Mesenchymal stem cell (in vitro differentiated cells and primary cell): ENCODE data around the gene ALKBH7.

Source experiments
- DNase-seq: peaks from one replicate; pipeline ENCODE4 v3.0.0-alpha.2; 2013
- H2AFZ ChIP-seq: one replicate; pipeline ENCODE4 v1.6.1; 2013; ENCODE audit warnings: low read depth, mild to moderate bottlenecking, control low read depth, inconsistent platforms, low read length, moderate library complexity
- H2AK5ac ChIP-seq: 2 replicates; pipeline ENCODE4 v1.6.1; 2013; ENCODE audit warnings: low read length, moderate library complexity, mild to moderate bottlenecking, inconsistent platforms; ENCODE audit not compliant: severe bottlenecking
- H2BK120ac ChIP-seq: one replicate; pipeline ENCODE4 v1.6.1; 2013; ENCODE audit warnings: low read depth, mild to moderate bottlenecking, inconsistent platforms, low read length, moderate library complexity
- H2BK12ac ChIP-seq, 2 experiments: one replicate each; pipeline ENCODE4 v1.6.1; 2013; ENCODE audit warnings: inconsistent platforms in 2 of 2, low read length in 2 of 2, mild to moderate bottlenecking in 2 of 2, moderate library complexity in 2 of 2, control low read depth in 1 of 2
- H2BK15ac ChIP-seq: one replicate; pipeline ENCODE4 v1.6.1; 2013; ENCODE audit warnings: mild to moderate bottlenecking, low read depth, inconsistent platforms; ENCODE audit not compliant: poor library complexity, severe bottlenecking
- H2BK5ac ChIP-seq: 2 replicates; pipeline ENCODE4 v1.6.1; 2013; ENCODE audit warnings: low read depth, mild to moderate bottlenecking, low read length, control low read depth, inconsistent platforms; ENCODE audit not compliant: poor library complexity, severe bottlenecking
- H3K14ac ChIP-seq, 2 experiments: one replicate each; pipeline ENCODE4 v1.6.1; 2013; ENCODE audit warnings: inconsistent platforms in 2 of 2, low read length in 2 of 2, control low read depth in 1 of 2, mild to moderate bottlenecking in 1 of 2, moderate library complexity in 1 of 2
- H3K18ac ChIP-seq, 2 experiments: one replicate each; pipeline ENCODE4 v1.6.1; 2013; ENCODE audit warnings: inconsistent platforms in 2 of 2, low read length in 2 of 2, control low read depth in 1 of 2, low read depth in 1 of 2, mild to moderate bottlenecking in 1 of 2
- H3K23ac ChIP-seq, 2 experiments: one replicate each; pipeline ENCODE4 v1.6.1; 2013; ENCODE audit warnings: inconsistent platforms in 2 of 2, low read length in 2 of 2, mild to moderate bottlenecking in 2 of 2, moderate library complexity in 2 of 2, control low read depth in 1 of 2
- H3K27ac ChIP-seq: 2 replicates; pipeline ENCODE4 v1.5.1; 2013; ENCODE audit warnings: mild to moderate bottlenecking, moderate library complexity, low read length, control low read depth, inconsistent platforms; ENCODE audit not compliant: poor library complexity, severe bottlenecking
- H3K27me3 ChIP-seq, 2 experiments: 2 replicates each; pipeline versions ENCODE4 v1.6.1 to v1.7.0; 2013; ENCODE audit warnings: low read length in 2 of 2, mild to moderate bottlenecking in 2 of 2, moderate library complexity in 2 of 2, control low read depth in 1 of 2, inconsistent platforms in 1 of 2; ENCODE audit not compliant: control insufficient read depth in 1 of 2, insufficient read depth in 1 of 2
- H3K36me3 ChIP-seq, 2 experiments: 2 replicates each; pipeline versions ENCODE4 v1.6.1 to v1.7.0; 2013; ENCODE audit warnings: low read length in 2 of 2, control low read depth in 1 of 2, inconsistent platforms in 1 of 2, low read depth in 1 of 2, mild to moderate bottlenecking in 1 of 2; ENCODE audit not compliant: insufficient read depth in 2 of 2, control insufficient read depth in 1 of 2
- H3K4ac ChIP-seq, 2 experiments: one replicate each; pipeline ENCODE4 v1.6.1; 2013; ENCODE audit warnings: inconsistent platforms in 2 of 2, low read length in 2 of 2, mild to moderate bottlenecking in 2 of 2, moderate library complexity in 2 of 2, control low read depth in 1 of 2, low read depth in 1 of 2
- H3K4me1 ChIP-seq: 2 replicates; pipeline ENCODE4 v1.6.1; 2013; ENCODE audit warnings: low read depth, low read length, control low read depth; ENCODE audit not compliant: control insufficient read depth, insufficient read depth
- H3K4me2 ChIP-seq: 2 replicates; pipeline ENCODE4 v1.6.1; 2013; ENCODE audit warnings: low read length, mild to moderate bottlenecking, inconsistent platforms; ENCODE audit not compliant: poor library complexity, severe bottlenecking
- H3K4me3 ChIP-seq, 2 experiments: 2 replicates each; pipeline versions ENCODE4 v1.5.1 to v1.7.0; 2013; ENCODE audit warnings: low read length in 2 of 2, mild to moderate bottlenecking in 2 of 2, control low read depth in 1 of 2, low read depth in 1 of 2; ENCODE audit not compliant: insufficient read depth in 1 of 2
- H3K79me1 ChIP-seq: replicated peaks from 2 replicates; pipeline ENCODE4 v1.6.1; 2013; ENCODE audit warnings: mild to moderate bottlenecking, control low read depth, low read length, inconsistent platforms; ENCODE audit not compliant: poor library complexity, severe bottlenecking
- H3K9ac ChIP-seq: 2 replicates; pipeline ENCODE4 v1.7.0; 2013; ENCODE audit warnings: mild to moderate bottlenecking, low read length, moderate library complexity
- H3K9me3 ChIP-seq: 2 replicates; pipeline ENCODE4 v1.7.0; 2013; ENCODE audit warnings: mild to moderate bottlenecking, low read length; ENCODE audit not compliant: control insufficient read depth
- H4K8ac ChIP-seq: one replicate; pipeline ENCODE4 v1.6.1; 2013; ENCODE audit warnings: inconsistent platforms, mild to moderate bottlenecking, low read length, moderate library complexity
- H4K91ac ChIP-seq: one replicate; pipeline ENCODE4 v1.6.1; 2013; ENCODE audit warnings: mild to moderate bottlenecking, low read length, inconsistent platforms
- WGBS: methylation state at CpG from one replicate; pipeline ENCODE4 v1.1.7; 2013; ENCODE audit warnings: mixed read lengths; 5-methylcytosine and 5-hydroxymethylcytosine counted together

Gene ALKBH7

GRCh38 chr19:6374711-6375410 is 2.3 kb downstream of the ALKBH7 start:
- peaks cover 7% of the 10 kb centered on the region for H3K79me1 ChIP-seq
- no peak overlapping the region for H3K23ac ChIP-seq
- H3K4me1 ChIP-seq = peaks cover 36% of the 10 kb centered on the region
- H2AFZ ChIP-seq = no peak overlapping the region
- H4K8ac ChIP-seq = no peak overlapping the region
- H3K9ac ChIP-seq = no peak overlapping the region
- H3K9me3 ChIP-seq = peaks cover 2% of the 10 kb centered on the region
- 97% methylated on average over 28 of the region's 29 CpGs for WGBS
- no peaks in the 10 kb centered on the region for H3K27me3 ChIP-seq
- peaks cover 16 to 40% of the 10 kb centered on the region in 2 experiments for H3K36me3 ChIP-seq
- H3K4ac ChIP-seq = no peak overlapping the region
- H3K4me2 ChIP-seq = no peak overlapping the region
- H2AK5ac ChIP-seq = peak overlapping the region; percentile 49
- H3K14ac ChIP-seq = no peak overlapping the region
- H2BK120ac ChIP-seq = no peak overlapping the region
- peak overlapping the region in 1 of 2 experiments; percentile 14 for H3K4me3 ChIP-seq
- H3K18ac ChIP-seq = no peak overlapping the region
- DNase-seq = no peak
- H3K27ac ChIP-seq = no peak overlapping the region
- H2BK15ac ChIP-seq = no peak overlapping the region
- H2BK12ac ChIP-seq = no peak overlapping the region
- H2BK5ac ChIP-seq = no peak overlapping the region
- H4K91ac ChIP-seq = no peak overlapping the region

GRCh38 chr19:6375411-6376010 is 2.9 kb downstream of the ALKBH7 start, which contains the start of gene PSPN:
Gene PSPN (minus strand): TSS chr19:6375933. CDS start chr19:6375849, 84 bp downstream.
- Histone ChIP-seq H3K23ac (no peak within 1 kb of the TSS), H3K27me3 (no peaks in the 10 kb centered on the region), H2AFZ (no peak within 1 kb of the TSS), H3K27ac (no peak within 1 kb of the TSS), H3K14ac (no peak within 1 kb of the TSS), H2BK120ac (no peak within 1 kb of the TSS), H3K4me3 (peak within 1 kb of the TSS in 1 of 2 experiments; percentile 14), H4K8ac (no peak within 1 kb of the TSS), H2AK5ac (peak within 1 kb of the TSS; percentile 56), H3K18ac (no peak within 1 kb of the TSS), H3K4me2 (no peak within 1 kb of the TSS), H2BK15ac (no peak within 1 kb of the TSS), H3K9me3 (peaks cover 9% of the 10 kb centered on the region), H2BK5ac (no peak within 1 kb of the TSS), H3K36me3 (peaks cover 22 to 47% of the 10 kb centered on the region in 2 experiments), H3K4me1 (peaks cover 36% of the 10 kb centered on the region), H3K4ac (no peak within 1 kb of the TSS), H4K91ac (no peak within 1 kb of the TSS), H2BK12ac (peak within 1 kb of the TSS in 1 of 2 experiments; percentile 17), H3K79me1 (peaks cover 7% of the 10 kb centered on the region), H3K9ac (peak within 1 kb of the TSS; percentile 9)
- WGBS = 94% methylated on average over 25 of the region's 25 CpGs
- no peak for DNase-seq

- H3K27ac ChIP-seq = no peak overlapping the region
- WGBS = 85% methylated on average over 15 of the region's 19 CpGs
Observed at GRCh38 chr19:6376512-6377190, 4.1 kb downstream of the ALKBH7 start.

GRCh38 chr19:6378041-6378440 is 5.4 kb downstream of the ALKBH7 start:
- Histone ChIP-seq H3K23ac (no peak overlapping the region), H2AK5ac (peak overlapping the region; percentile 91), H3K36me3 (peaks cover 45 to 68% of the 10 kb centered on the region in 2 experiments), H3K4ac (no peak overlapping the region), H3K4me3 (no peak overlapping the region), H2BK5ac (peak overlapping the region; percentile 11), H3K4me2 (no peak overlapping the region), H2AFZ (no peak overlapping the region), H3K27me3 (no peaks in the 10 kb centered on the region), H3K18ac (no peak overlapping the region), H3K14ac (no peak overlapping the region), H3K79me1 (peaks cover 14% of the 10 kb centered on the region), H3K9ac (no peak overlapping the region), H3K9me3 (peaks cover 9% of the 10 kb centered on the region), H2BK120ac (no peak overlapping the region), H3K27ac (peak overlapping the region; percentile 88), H3K4me1 (peaks cover 35% of the 10 kb centered on the region), H2BK12ac (no peak overlapping the region), H4K8ac (no peak overlapping the region), H4K91ac (no peak overlapping the region), H2BK15ac (no peak overlapping the region)
- WGBS = 59% methylated on average over 6 of the region's 6 CpGs
- DNase-seq = peak; percentile 27

More at GRCh38 chr19:6376512-6377190, 4.1 kb downstream of the ALKBH7 start:
- H3K4ac ChIP-seq = no peak overlapping the region
- H3K36me3 ChIP-seq = peaks cover 33 to 58% of the 10 kb centered on the region in 2 experiments
- H3K79me1 ChIP-seq = peaks cover 12% of the 10 kb centered on the region
- no peak overlapping the region for H3K14ac ChIP-seq
- no peak overlapping the region for H3K23ac ChIP-seq
- peaks cover 9% of the 10 kb centered on the region for H3K9me3 ChIP-seq
- peak overlapping the region; percentile 9 for H3K9ac ChIP-seq
- peak overlapping the region; percentile 56 for H2AK5ac ChIP-seq
- no peak for DNase-seq
- H2AFZ ChIP-seq = no peak overlapping the region
- H4K91ac ChIP-seq = no peak overlapping the region
- no peak overlapping the region for H3K4me2 ChIP-seq
- H2BK5ac ChIP-seq = no peak overlapping the region
- H4K8ac ChIP-seq = no peak overlapping the region
- no peaks in the 10 kb centered on the region for H3K27me3 ChIP-seq
- H2BK15ac ChIP-seq = no peak overlapping the region
- no peak overlapping the region for H2BK12ac ChIP-seq
- H2BK120ac ChIP-seq = no peak overlapping the region
- no peak overlapping the region for H3K4me3 ChIP-seq
- H3K4me1 ChIP-seq = peaks cover 37% of the 10 kb centered on the region
- no peak overlapping the region for H3K18ac ChIP-seq
